GM12878 (cell line): ENCODE data around the gene RNF11. TPM values are rescaled to one million over a fixed set of nuclear protein-coding genes. Genes with fewer than 3 reads are reported as not detected.

ENCODE experiments used
- BACH1 ChIP-seq: fragments of 450-650 bp; IDR thresholded peaks from 2 replicates; pipeline ENCODE4 v1.6.1; 2017; ENCODE audit warnings: mild to moderate bottlenecking, borderline replicate concordance
- GABPA ChIP-seq: IDR thresholded peaks from 2 replicates; pipeline ENCODE4 v1.6.1; 2014; ENCODE audit warnings: antibody characterized with exemption, low read depth, mild to moderate bottlenecking, inconsistent platforms
- HDAC6 ChIP-seq: fragments of 200-600 bp; sonication (generic); IDR thresholded peaks from one replicate; pipeline ENCODE4 v1.8.0; 2017; ENCODE audit warnings: antibody characterized with exemption; ENCODE audit not compliant: unreplicated experiment
- KAT2A ChIP-seq: conservative IDR thresholded peaks from 2 replicates; pipeline ENCODE4 v1.6.1; 2011; ENCODE audit warnings: low read depth, low read length; ENCODE audit not compliant: control insufficient read depth
- NRF1 ChIP-seq: conservative IDR thresholded peaks from 2 replicates; pipeline ENCODE4 v1.6.1; 2011; ENCODE audit warnings: mild to moderate bottlenecking, low read depth, low read length, improper control_type of control experiment
- POLR2AphosphoS2 ChIP-seq: IDR thresholded peaks from 2 replicates; pipeline ENCODE4 v1.6.1; 2011; ENCODE audit warnings: low read depth, mild to moderate bottlenecking, low read length, improper control_type of control experiment, moderate library complexity
- YY1 ChIP-seq: IDR thresholded peaks from 2 replicates; pipeline ENCODE4 v1.6.1; 2011; ENCODE audit warnings: low read depth, mild to moderate bottlenecking, low read length
- polyA plus RNA-seq, 11 experiments: library from polyadenylated mRNA; depleted of rRNA in 4 of 11; unstranded in 6 of 11; stranded (reverse) in 5 of 11; fragments of >200 nt; fragmentation: Nextera tagmentation in 4 of 11; fragmentation: Illumina TruSeq in 1 of 11; extraction: Ambion mirVana in 4 of 11; extraction: Trizol in 1 of 11; gene quantifications; 1 replicate in 1 of 11; 2 replicates in 10 of 11; pipeline versions ENCODE4 v1.2.1 to v1.2.3, GENCODE V29; 2011 to 2016; ENCODE audit warnings: inconsistent platforms in 2 of 11, missing spikeins in 2 of 11, low read depth in 1 of 11
- total RNA-seq, 4 experiments: library from RNA; depleted of rRNA in 3 of 4; stranded (reverse); fragments of >200 nt in 3 of 4; fragmentation: Illumina TruSeq in 1 of 4; extraction: Trizol in 1 of 4; gene quantifications; 2 replicates each; pipeline versions ENCODE4 v1.2.1 to v1.2.3, GENCODE V29; 2013 to 2021
- TF ChIP-seq, protein P1 (sequence below): fragments of 150-350 bp; IDR thresholded peaks from 2 replicates; pipeline ENCODE4 v1.6.1; 2016; ENCODE audit warnings: low read depth, low read length
- TF ChIP-seq, protein P2 (sequence below): IDR thresholded peaks from 2 replicates; pipeline ENCODE4 v1.6.1; 2011; ENCODE audit warnings: low read depth, low read length, improper control_type of control experiment, borderline replicate concordance

Gene RNF11
- total and polyA plus RNA-seq, 10 of the 15 experiments (the other 5 are each of a cell fraction or from before 2014, with no cell fraction given) = 9.5 to 43.6 (median 32.3) TPM

DNA sequence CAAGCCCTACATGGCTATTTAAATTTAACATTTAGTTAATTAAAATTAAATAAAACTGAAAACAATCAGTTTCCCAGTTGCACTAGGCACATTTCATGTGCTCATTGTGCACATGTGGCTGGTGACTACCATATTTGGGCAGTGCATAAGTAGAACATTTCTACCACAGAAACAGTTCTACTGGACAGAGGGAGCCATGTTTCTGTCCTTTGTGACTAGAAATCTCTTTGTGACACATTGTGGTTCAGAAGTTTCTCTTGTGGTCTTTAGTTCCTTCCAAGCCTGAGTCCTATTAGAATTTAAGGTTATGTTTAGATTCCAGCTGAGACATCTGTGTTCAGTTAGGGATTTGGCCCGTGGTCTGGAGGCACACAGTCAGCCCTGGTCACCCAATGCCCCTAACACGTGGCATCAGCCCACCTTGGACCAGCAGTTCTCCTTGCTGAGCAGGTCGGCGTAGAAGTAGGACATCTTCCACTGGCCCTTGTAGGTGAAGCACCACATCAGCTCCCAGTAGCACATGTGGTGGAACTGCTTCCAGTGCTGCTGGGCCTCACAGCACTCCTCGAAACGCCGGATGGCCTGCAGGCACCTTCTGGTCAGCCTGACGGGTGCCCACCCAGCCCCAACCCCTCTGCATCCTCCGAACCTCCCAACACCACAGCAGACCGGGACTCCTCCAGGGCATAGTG, 65.2 kb downstream of the RNF11 start (continued):
- TF ChIP-seq, protein P1, sequence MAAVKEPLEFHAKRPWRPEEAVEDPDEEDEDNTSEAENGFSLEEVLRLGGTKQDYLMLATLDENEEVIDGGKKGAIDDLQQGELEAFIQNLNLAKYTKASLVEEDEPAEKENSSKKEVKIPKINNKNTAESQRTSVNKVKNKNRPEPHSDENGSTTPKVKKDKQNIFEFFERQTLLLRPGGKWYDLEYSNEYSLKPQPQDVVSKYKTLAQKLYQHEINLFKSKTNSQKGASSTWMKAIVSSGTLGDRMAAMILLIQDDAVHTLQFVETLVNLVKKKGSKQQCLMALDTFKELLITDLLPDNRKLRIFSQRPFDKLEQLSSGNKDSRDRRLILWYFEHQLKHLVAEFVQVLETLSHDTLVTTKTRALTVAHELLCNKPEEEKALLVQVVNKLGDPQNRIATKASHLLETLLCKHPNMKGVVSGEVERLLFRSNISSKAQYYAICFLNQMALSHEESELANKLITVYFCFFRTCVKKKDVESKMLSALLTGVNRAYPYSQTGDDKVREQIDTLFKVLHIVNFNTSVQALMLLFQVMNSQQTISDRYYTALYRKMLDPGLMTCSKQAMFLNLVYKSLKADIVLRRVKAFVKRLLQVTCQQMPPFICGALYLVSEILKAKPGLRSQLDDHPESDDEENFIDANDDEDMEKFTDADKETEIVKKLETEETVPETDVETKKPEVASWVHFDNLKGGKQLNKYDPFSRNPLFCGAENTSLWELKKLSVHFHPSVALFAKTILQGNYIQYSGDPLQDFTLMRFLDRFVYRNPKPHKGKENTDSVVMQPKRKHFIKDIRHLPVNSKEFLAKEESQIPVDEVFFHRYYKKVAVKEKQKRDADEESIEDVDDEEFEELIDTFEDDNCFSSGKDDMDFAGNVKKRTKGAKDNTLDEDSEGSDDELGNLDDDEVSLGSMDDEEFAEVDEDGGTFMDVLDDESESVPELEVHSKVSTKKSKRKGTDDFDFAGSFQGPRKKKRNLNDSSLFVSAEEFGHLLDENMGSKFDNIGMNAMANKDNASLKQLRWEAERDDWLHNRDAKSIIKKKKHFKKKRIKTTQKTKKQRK = no peak
- TF ChIP-seq NRF1 (no peak), POLR2AphosphoS2 (no peak), HDAC6 (no peak), YY1 (peak; percentile 41; the same call in 1 of the 2 replicates), GABPA (no peak), BACH1 (no peak), KAT2A (no peak)
- TF ChIP-seq, protein P2, sequence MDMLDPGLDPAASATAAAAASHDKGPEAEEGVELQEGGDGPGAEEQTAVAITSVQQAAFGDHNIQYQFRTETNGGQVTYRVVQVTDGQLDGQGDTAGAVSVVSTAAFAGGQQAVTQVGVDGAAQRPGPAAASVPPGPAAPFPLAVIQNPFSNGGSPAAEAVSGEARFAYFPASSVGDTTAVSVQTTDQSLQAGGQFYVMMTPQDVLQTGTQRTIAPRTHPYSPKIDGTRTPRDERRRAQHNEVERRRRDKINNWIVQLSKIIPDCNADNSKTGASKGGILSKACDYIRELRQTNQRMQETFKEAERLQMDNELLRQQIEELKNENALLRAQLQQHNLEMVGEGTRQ = no peak
